ENCODE data around the gene ERV3-1. TPM values are rescaled to one million over a fixed set of nuclear protein-coding genes. Genes with fewer than 3 reads are reported as not detected.
"Not testable (repeated sequence)": the region's sequence is repeated elsewhere in the genome, so short reads cannot be mapped to it uniquely, and the experiment has no call there.

Gene ERV3-1
- 2.9 and 5.8 TPM in 2 replicates for total RNA-seq (2014; rRNA removed; shearing (Covaris generic))

DNA sequence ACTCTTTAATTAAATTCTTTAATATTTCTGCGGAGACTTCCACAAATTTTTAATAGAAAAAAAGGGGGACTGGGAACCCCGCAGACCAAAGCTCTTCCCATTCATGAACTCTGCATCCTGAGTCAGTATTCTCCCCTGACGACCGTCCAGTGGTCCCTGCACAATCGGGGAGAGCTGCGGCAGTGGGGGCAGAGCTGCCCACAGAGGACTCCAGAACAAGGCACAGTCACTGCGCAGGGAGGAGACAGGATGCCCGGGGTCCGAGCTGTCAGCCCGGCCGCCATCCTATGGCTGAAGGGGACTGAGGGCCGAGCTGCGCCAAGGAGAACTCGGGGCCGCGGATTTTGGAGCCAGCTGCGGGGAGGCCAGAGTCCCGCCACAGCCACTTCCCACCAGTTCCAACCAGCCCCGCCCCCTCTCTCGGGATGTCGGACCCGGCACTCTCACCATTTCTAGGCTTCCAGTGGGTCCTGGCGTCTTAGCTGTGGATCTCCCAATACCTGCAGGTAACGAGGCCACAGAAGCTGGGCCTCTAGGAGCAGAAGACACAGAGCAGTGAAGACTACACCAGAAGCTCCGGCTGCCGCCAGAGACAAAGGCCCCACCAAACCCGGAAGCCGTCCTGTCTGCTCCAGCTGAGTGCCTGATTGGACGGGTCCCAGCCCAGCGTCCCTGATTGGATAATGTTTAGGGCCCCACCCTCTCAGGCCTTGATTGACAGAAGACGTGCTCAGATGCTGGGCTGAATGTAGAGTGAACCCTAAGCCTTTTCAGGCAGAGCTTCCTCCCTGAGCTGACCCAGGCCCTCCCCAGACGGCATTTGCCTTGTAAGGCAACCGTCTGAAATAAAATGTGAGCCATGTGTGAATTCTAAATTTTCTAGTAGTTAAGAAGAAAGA is at the start of gene ERV3-1:
ERV3-1 (minus strand) TSS at position 594 of the 899 bp plus-strand sequence. CDS start 13,661 bp downstream, outside the sequence.
- peak; percentile 98 for DNase-seq (ENCODE audit: low spot score)

DNA sequence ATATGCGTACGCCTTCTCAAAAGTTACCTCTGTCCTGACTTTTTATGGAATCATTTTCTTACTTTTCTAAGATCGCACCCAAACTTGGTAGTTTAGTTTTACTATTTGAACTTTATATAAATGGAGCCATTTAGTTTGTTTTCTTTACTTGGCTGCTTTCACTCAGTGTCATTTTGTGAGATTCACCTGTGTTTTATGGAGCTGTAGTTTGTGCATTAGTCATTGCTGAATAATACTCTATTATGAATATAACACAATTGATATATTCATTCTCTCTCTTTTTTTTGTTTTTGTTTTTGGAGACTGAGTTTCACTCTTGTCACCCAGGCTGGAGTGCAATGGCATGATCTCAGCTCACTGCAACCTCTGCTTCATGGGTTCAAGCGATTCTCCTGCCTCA is 49.3 kb upstream of the ERV3-1 start:
- DNase-seq (ENCODE audit: low spot score): not testable (repeated sequence)

DNA sequence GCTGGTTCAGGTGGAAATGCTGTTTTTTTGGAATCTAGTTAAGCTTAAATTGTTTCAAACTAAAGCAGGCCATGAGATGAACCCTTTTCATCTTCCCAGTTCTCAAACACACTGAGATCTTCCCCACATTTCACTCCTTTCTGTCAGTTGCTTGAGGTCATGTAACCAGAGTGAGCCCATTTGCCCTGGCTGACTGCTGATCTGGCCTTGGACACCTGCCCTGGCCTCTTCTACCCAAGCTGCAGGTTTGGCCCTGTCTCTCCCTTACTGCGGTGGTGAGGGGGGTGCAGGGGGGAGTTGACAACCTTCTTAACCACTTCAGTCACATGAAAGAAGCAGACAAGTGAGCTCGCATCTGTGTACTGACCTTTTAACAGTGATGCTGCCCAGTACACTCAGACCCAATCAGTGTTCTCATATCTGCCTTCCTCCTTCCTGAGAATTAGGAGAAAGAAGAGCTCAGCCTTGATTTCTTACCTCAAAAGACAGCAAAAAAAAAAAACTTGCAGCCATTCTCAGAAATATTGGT is 48.0 kb upstream of the ERV3-1 start:
- DNase-seq (ENCODE audit: low spot score): not testable (repeated sequence)

DNA sequence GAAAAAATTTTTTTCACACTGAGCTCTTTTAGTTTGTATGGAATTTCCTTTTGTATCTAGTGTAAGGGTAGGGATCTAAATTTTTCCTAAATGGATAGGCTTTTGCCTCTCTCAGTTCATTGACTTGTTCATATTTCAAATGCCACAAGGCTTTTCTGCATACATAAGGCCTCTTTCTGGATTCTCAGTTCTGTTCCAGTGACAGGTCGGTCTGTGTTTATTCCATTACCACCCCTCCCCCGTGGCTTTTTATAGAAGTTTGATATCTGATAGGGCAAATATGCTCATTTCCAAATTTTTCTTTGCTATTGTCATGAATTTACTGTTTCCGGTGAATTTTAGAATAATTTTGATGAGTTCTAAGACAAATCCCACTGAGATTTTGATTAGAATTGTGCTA is 45.2 kb upstream of the ERV3-1 start:
- not testable (repeated sequence) for DNase-seq (ENCODE audit: low spot score)

- not testable (repeated sequence) for DNase-seq (ENCODE audit: low spot score)
Measured at GRCh38 chr7:65051139-65051538, 44.7 kb upstream of the ERV3-1 start.

DNA sequence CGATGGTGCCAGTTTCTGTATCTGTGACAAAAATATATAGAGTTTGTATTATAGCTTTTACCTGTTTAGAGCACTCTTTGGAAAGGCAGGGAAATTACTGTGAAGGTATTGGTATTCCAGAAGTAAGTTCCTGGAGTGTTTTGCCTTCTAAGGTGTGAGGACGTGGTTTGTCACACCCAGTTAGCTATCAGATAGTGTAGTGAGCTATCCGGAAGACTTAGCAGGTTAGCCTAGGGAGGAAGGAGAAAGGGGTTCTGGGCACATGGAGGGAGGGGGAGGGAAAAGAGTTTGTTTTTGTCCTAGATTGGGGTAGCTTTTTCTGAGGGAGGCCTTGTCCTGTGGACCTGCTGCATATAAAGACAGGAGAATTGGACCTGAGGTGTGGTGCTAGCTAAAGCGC is 39.8 kb upstream of the ERV3-1 start:
- not testable (repeated sequence) for DNase-seq (ENCODE audit: low spot score)

GRCh38 chr7:65045589-65045988 is 39.1 kb upstream of the ERV3-1 start:
- not testable (repeated sequence) for DNase-seq (ENCODE audit: low spot score)

GRCh38 chr7:65038767-65039166 is 32.3 kb upstream of the ERV3-1 start:
- DNase-seq (ENCODE audit: low spot score): peak; percentile 62

- peak; percentile 93 for DNase-seq (ENCODE audit: low spot score)
Measured at GRCh38 chr7:65037740-65038688, 31.5 kb upstream of the ERV3-1 start.

DNA sequence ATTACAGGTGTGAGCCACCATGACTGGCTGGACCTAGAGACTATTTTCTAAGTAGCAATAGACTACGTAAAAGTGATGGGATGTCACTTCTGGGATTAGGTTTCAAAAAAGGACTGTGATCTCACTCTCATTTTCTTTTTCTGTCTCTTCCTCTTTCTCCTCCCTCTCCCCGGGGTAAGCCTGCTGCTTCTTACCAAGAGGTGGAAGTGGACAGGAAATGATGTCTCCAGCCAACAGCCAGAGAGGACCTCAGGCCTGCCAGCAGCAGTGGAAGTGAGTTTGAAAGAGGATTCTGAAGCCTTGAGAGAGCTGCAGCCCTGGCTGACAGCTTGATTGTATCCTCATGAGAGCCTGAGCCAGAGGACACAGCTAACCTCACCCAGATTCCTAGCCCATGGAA is 30.0 kb upstream of the ERV3-1 start:
- DNase-seq (ENCODE audit: low spot score): not testable (repeated sequence)

DNA sequence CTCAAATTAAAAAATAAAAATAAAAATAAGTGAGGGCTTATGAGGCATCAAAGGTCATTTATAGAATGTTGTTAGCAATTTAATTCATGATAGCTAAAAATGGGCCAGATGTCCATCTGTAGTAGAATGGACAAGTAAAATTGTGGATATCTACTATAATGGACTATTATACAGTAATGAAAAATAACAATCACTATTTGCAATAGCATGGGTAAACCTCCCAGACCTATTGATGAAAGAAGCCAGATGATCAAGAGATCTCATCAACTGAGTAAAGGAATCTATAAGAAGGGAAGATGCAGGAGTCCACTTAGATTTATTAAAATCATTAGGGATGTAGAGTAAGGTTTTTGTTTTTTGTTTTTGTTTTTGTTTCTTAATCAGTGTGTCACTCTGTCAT is 29.0 kb upstream of the ERV3-1 start:
- DNase-seq (ENCODE audit: low spot score): not testable (repeated sequence)

DNA sequence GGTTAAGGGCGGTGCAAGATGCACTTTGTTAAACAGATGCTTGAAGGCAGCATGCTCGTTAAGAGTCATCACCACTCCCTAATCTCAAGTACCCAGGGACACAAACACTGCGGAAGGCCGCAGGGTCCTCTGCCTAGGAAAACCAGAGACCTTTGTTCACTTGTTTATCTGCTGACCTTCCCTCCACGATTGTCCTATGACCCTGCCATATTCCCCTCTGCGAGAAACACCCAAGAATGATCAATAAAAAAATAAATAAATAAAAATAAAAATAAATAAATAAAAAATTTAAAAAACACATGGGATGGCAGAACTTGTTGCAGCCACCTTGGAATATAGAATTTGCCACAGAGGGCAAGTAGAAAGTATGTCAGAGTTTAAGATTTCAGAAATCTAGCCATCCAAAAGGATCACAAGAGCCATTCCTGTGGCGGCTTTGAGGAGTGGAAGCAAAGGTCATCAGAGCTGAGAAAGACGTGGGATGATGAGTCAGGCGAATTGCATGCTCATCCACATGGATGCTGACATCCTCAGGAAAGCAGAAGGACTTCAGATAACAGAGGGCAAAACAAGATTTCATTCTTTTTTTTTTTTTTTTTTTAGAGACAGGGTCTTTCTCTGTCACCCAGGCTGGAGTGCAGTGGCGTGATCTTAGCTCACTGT is 27.8 kb upstream of the ERV3-1 start:
- DNase-seq (ENCODE audit: low spot score): not testable (repeated sequence)

GRCh38 chr7:65033391-65033790 is 26.9 kb upstream of the ERV3-1 start:
- not testable (repeated sequence) for DNase-seq (ENCODE audit: low spot score)

- DNase-seq (ENCODE audit: low spot score): not testable (repeated sequence)
Measured at GRCh38 chr7:65025023-65025422, 18.5 kb upstream of the ERV3-1 start.

DNA sequence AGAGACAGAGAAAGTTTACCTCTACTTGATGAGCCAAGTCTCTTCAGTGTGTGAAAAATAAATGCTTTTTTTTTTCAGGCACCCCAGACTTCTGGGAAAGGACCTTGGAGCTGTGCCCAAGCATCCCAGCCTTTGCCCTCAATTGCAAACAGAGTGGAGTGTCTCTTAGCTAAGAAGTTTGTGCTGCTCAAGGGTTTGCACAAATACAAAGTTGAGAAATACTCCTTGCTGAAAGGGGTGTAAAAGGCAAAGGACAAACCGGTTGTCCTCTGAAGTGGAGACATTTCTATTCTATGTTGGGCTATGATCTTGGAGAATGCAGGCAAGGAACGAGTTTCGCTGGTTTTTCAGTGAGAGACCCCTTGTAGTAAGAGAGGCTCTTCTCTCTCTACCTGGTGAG is 14.5 kb upstream of the ERV3-1 start:
- DNase-seq (ENCODE audit: low spot score): not testable (repeated sequence)

- DNase-seq (ENCODE audit: low spot score): not testable (repeated sequence)
Measured at GRCh38 chr7:65009881-65010280, 3.4 kb upstream of the ERV3-1 start.

DNA sequence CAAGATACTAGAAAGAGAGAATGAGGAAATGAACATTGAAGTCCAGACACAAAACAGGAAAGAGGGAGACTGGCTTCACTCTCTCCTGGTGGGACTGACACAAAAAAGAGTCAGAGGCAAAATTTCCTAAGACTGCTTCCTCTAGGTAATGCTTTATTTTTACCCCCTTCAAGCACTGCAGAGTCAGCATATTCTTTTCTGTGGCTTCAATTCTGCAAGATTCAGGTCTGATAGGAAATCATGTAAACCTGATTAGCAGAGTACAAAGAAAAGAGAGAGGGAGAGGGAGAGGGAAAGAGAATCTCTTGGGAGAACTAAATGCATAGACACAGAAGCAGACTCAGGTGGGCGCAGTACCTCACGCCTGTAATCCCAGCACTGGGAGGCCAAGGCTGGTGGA is 2.9 kb upstream of the ERV3-1 start:
- not testable (repeated sequence) for DNase-seq (ENCODE audit: low spot score)

- not testable (repeated sequence) for DNase-seq (ENCODE audit: low spot score)
Measured at GRCh38 chr7:65007036-65007435, 549 bp upstream of the ERV3-1 start.

- DNase-seq (ENCODE audit: low spot score): no peak
Measured at GRCh38 chr7:65004575-65004974, 1.9 kb downstream of the ERV3-1 start.

- no peak for DNase-seq (ENCODE audit: low spot score)
Measured at GRCh38 chr7:65002972-65003585, 3.4 kb downstream of the ERV3-1 start.

Data from HT-29 (cell line).